ENCODE measurements around the gene MAP4K3.

MAP4K3 gene

GRCh38 chr2:39436592-39437521 lies at the start of gene MAP4K3:
TSS of gene MAP4K3 (minus strand) at chr2:39437285. CDS start at chr2:39436987, 298 bp downstream.
- DNase-seq (ENCODE audit: low spot score), result peak; percentile 73

GRCh38 chr2:39486071-39486470 lies 49.0 kb upstream of the MAP4K3 start:
- DNase-seq (ENCODE audit: low spot score), result no peak

GRCh38 chr2:39484620-39485495 lies 47.8 kb upstream of the MAP4K3 start:
- no peak for DNase-seq (ENCODE audit: low spot score)

- DNase-seq (ENCODE audit: low spot score), result no peak
These were observed 47.1 kb upstream of the MAP4K3 start for GRCh38 chr2:39484206-39484605.

GRCh38 chr2:39483534-39483933 lies 46.4 kb upstream of the MAP4K3 start:
- no peak for DNase-seq (ENCODE audit: low spot score)

- DNase-seq (ENCODE audit: low spot score), result no peak
These were observed 44.5 kb upstream of the MAP4K3 start for GRCh38 chr2:39481611-39482010.

- no peak for DNase-seq (ENCODE audit: low spot score)
These were observed 42.6 kb upstream of the MAP4K3 start for GRCh38 chr2:39479696-39480095.

GRCh38 chr2:39479053-39479670 lies 42.1 kb upstream of the MAP4K3 start:
- DNase-seq (ENCODE audit: low spot score), result no peak

GRCh38 chr2:39476524-39476923 lies 39.4 kb upstream of the MAP4K3 start:
- no peak for DNase-seq (ENCODE audit: low spot score)

- DNase-seq (ENCODE audit: low spot score), result no peak
These were observed 37.9 kb upstream of the MAP4K3 start for GRCh38 chr2:39475006-39475405.

- DNase-seq (ENCODE audit: low spot score), result no peak
These were observed 33.5 kb upstream of the MAP4K3 start for GRCh38 chr2:39470580-39470979.

- DNase-seq (ENCODE audit: low spot score), result no peak
These were observed 32.7 kb upstream of the MAP4K3 start for GRCh38 chr2:39469807-39470206.

- DNase-seq (ENCODE audit: low spot score), result no peak
These were observed 31.7 kb upstream of the MAP4K3 start for GRCh38 chr2:39468579-39469451.

- DNase-seq (ENCODE audit: low spot score), result no peak
These were observed 29.2 kb upstream of the MAP4K3 start for GRCh38 chr2:39466311-39466710.

GRCh38 chr2:39464864-39465263 lies 27.8 kb upstream of the MAP4K3 start:
- no peak for DNase-seq (ENCODE audit: low spot score)

- no peak for DNase-seq (ENCODE audit: low spot score)
These were observed 18.7 kb upstream of the MAP4K3 start for GRCh38 chr2:39455826-39456225.

- no peak for DNase-seq (ENCODE audit: low spot score)
These were observed 15.3 kb upstream of the MAP4K3 start for GRCh38 chr2:39452396-39452795.

- DNase-seq (ENCODE audit: low spot score), result no peak
These were observed 14.9 kb upstream of the MAP4K3 start for GRCh38 chr2:39451954-39452353.

GRCh38 chr2:39448169-39448502 lies 11.1 kb upstream of the MAP4K3 start:
- DNase-seq (ENCODE audit: low spot score), result no peak

- DNase-seq (ENCODE audit: low spot score), result no peak
These were observed 10.4 kb upstream of the MAP4K3 start for GRCh38 chr2:39447266-39448168.

Data from CD4-positive, alpha-beta T cell treated with Interleukin-6 at 100 ng/mL for 8 hours (primary cell).